Umbilical cord (tissue), 2 donors: ENCODE data around the gene PIPOX. TPM values are rescaled to one million over a fixed set of nuclear protein-coding genes. Genes with fewer than 3 reads are reported as not detected.

Experiments
- DNase-seq: peaks from one replicate; pipeline ENCODE4 v3.0.0-alpha.2; 2015; ENCODE audit warnings: low spot score
- total RNA-seq: library from RNA; depleted of rRNA; stranded (reverse); fragments of >200 nt; gene quantifications from one replicate; pipeline ENCODE4 v1.2.3, GENCODE V29; 2014; ENCODE audit warnings: low replicate concordance; ENCODE audit not compliant: insufficient read depth

The PIPOX gene
- total RNA-seq, 1 donor from 2014 or later, result 0.48 TPM

DNA sequence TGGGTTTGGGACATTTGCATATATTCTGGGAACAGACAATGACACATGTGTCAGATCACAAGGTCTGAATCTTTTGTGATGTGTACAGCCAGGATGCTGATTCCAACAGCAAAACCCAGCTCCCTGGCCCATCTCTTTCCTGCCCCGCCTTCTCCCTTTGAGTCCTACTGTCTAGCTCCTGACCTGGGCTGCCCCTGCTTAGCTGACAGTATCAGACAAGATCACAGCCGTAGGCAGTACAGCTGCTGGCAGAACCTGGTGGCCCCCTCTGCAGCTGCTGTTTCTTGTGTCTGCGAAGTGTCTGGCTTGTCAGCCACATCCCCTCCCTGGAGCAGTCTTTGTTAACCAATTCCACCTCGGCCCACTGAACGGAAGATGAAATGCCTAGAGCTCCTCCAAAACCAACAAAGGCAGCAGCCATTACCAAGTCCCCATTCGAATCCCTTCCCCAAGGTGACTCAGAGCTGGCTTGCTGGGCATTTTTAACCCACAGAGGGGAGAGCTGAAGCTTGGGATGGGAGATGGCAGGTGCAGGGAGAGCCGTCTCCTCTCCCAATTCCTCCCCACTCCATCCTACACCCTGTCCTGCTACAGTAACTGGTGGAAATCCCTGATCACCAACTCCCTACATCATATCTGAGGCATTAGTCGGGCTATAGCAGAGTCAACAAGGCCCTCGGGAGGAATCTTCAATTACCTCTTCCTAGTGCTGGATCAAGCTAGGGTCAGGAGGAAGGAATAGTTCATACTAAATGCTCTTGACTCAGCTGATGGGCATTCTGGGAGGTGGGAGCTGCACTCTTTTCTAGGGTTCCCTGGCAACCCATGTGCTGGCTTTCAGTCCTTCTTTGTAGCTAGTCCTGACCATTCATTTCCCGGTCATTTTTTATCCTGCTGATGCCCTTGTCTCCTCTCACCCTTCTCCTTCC lies 5.8 kb downstream of the PIPOX start:
- peak; percentile 72 for DNase-seq

DNA sequence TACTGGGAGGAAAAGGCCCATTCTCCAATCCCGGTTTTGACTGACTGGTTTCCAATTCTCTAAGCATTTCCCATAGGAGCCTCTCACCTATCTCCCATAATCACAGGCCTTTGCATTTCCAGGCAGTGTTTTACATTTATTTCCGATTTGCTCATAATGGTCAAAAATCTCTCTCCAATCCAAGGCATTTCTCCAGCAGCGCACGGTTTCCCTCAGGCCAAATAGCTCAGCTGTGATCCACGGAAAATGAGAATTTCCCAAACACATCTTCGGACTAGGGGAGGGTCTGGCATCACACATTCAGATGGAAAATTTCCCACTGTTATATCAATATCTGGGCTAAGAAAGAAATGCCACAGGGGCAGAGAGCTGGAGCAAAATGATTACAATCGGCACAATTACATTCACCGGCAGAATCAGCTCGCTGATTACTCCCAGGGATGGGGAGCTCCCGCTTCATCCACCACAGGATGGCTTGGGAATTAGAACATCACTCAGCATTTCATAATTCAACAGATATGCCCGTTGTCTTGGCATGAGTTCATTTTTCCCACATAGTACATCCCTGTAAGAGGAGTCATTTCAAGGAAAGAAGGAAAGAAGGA lies 6.7 kb downstream of the PIPOX start:
- no peak for DNase-seq

DNA sequence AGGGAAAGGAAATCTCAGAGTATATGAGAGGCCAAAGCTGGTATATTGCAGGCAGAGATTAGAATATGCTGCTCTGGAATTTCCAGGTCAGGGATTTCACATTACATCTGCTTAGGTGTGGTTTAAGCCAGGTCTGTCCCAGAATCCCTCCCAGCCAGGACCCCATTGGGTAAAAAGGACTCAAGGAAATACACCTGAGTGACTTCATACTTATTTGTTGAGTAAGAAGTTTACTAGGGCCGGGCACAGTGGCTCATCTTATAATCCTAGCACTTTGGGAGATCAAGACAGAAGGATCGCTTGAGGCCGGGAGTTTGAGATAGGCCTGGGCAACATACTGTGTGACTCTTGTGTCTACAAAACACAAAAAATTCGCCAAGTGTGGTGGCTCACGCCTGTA lies 7.2 kb downstream of the PIPOX start:
- no peak for DNase-seq

DNA sequence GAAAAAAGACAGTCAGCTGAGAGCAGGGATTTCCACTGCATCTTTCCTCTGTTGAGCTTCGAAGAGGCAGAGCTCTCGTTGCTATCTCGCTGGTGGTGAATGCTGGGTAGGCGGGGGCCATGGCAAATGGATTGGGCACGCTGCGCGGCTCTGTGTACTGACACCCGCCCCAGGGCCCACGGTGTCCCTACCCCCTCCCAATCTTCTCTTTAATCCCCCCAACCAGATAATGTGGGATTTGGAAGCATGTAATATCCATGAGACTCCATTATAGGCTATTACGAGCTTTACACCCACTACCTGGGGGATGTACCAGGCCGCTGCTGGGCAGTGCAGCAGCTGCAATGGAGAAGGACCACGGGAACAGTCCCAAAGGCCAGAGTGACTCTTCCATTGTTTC lies 8.3 kb downstream of the PIPOX start:
- no peak for DNase-seq

DNA sequence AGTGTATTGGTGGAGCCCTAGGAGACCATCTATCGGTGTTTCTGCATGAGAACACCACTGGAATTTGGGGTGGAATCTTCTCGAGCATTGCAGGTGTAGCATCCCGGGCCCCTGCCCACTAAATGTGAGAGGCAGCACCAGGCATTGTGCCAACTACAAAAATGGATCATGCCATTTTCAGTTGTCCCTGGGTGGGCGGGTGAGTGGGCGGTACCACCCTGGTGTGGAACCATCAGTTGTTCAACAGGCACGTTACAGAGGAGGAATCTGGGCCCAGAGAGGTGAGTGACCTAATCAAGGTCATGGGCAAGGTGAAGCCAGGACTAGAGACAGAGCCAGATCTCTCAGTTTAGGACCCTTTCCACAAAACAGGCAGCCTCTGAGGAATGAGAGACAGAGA lies 8.8 kb downstream of the PIPOX start:
- DNase-seq, result no peak

DNA sequence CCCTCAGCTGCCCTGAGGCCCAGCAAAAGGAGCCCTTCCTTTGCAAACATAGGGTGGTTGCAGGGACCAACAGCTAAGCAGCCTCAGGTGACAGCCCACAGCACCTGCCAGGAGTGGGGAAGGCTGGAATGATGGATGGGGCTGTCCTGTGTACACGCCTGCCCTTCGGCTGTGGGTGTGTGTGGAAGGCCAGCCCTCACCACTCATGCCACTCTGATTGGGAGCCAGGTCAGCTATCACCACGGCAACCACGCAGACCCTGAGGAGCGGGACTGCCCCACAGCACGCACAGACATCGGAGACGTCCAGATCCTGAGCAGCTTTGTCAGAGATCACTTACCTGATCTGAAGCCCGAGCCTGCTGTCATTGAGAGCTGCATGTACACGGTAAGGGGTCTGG lies 11.9 kb downstream of the PIPOX start:
- no peak for DNase-seq

DNA sequence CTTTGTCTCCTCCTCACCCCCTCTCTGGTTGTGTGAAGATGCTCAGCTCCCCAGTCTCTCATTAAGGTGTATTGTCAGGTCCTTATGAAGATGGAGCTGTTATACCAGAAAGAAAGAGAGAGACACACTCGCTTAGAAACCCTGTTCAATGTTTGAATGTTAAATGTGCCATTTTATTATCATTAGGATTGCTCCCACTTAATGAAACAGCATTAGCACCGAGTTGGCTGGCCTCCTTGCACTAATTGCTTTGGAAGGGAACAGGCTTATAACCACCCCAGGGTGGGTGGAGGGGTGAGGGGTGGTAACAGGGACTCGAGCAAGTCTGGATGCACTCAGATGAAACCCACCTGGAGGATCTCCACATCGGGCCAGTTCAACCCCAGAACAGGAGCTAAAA lies 14.4 kb downstream of the PIPOX start:
- DNase-seq, result no peak

DNA sequence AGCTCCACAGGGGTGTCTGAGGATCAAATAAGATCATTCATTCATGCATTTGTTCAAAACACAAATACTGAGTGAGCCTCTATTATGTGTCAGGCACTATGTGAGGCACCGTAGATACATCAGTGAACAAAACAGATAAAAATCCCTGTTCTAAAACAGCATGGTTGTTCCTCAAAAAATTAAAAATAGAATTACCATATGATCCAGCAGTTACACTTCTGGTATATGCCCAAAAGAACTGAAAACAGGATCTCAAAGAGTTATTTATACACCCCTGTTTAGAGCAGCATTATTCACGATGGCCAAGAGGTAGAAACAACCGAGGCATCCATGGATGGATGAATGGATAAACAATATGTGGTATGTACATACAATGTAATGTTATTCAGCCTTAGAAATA lies 15.4 kb downstream of the PIPOX start:
- DNase-seq, result no peak

DNA sequence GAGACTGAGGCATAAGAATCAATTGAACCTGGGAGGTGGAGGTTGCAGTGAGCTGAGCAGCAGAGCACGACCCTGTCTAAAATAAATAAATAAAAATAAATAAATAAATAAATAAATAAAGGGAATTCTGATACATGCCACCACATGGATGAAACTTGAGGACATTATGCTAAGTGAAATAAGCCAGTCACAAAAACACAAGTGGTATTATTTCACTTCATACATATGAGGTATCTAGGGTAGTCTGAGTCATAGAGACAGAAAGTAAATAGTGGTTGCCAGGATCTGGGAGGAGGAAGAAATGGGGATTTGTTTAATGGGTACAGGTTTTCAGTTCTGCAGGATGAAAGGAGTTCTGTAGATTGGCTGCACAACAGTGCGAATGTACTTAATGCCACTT lies 16.3 kb downstream of the PIPOX start:
- DNase-seq, result peak; percentile 69

DNA sequence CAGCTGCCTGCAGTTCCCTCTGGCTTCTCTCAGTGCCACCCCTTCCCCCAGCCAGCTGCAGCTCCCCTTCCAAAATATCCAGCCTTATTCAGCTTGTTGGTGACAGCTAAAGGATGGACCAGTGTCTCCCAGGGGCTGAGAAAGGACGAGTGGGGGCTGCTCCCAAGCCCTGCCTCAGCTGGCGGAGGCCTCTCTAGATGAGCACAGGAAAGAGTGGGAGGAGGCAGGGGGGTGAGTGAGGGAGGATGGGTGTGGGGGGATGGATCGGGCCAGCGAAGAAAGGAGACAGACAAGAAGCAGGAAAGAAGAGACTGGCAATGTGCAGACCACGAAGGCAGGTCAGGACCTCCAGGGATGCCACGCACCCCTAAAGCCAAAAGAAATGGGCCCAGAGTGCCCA lies 17.5 kb downstream of the PIPOX start:
- DNase-seq, result no peak

DNA sequence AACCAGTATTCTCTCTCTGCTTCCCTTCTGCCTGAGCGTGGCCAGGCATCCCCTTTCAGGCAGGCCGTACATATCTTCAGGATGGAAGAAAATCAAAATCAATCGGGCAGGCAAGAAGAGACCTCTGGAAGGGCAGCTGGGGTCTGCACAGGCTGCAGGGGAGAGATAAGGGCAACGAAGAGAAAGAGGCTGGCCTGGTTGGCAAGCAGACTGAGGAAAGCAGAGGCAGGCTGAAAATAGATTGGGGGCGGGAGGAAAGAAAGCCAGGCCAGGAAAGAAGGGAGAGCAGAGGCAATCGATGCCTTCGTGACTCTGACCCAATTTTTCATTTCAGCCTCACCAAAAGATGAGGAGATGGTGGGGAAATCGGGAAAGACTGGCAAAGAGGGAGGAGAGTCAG lies 18.1 kb downstream of the PIPOX start:
- peak; percentile 53 for DNase-seq

DNA sequence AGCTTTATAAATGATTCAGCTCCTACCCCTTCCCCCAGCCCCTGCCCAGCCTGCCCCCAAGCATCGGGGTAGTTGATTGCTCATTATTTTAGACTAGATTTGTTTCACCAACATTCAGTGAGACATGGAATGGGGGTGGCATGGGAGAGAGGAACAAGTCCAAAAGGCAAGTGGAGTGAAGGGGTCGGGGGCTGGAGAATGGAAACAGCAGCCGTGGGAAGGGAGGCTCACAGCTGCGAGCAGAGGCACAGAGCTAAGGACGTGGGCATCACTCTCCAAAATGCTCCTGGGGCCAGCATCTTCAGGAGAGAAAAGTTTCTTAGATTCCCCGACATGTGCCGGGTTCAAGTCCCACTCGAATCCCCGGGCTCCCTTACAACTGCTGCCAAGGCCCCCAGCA lies 19.3 kb downstream of the PIPOX start:
- no peak for DNase-seq

DNA sequence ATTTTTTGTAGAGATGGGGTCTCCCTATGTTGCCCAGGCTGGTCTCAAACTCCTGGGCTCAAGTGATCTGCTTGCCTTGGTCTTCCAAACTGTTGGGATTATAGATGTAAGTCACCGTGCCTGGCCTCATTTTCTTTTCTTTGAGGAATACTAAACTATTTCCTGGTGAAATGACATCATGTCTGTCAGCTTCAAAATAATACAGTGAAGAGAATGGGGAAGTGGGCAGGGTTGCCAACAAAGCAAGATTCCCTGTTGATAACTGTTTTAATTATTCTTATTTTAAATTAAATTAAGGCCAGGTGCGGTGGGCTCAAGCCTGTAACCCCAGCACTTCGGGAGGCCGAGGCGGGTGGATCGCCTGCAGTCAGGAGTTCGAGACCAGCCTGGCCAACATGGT lies 21.1 kb downstream of the PIPOX start:
- no peak for DNase-seq

DNA sequence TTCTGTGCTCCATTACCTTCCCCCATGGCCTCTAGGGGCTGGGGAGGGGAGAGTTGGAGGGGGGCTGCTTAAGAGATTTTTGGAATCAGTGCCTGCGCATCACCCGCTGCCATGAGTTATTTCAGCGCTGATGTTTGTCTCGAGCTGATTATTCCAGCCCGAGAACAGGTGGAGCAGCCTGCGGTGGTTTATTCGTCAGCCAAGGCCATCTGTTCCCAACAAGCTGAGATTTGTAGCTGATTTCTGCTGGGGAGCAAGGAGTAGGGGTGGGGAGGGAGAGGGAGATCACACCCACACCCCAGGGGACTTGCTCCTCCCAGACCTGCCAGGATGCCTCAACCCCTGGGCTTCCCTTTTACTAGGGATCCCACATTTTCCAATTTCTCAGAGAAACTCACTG lies 23.1 kb downstream of the PIPOX start:
- no peak for DNase-seq

DNA sequence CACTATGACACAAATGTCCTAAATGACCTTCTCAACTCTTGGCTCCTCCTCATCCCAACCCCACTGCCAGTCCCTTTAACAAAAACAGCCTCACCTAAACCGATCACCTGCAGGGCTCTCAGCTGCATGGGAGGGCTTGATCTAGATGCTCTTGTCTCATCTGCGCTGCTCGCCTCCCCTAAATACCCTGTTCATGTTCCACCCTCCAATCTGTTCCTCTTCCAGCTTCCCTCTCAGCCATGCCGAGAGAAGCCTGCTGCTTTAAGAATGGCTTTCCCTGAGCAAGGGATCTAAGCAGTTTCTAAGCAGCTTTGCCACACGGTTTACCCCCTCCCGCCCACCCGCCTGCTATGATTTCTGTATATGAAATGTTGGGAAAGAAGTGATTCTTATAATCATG lies 23.7 kb downstream of the PIPOX start:
- no peak for DNase-seq

DNA sequence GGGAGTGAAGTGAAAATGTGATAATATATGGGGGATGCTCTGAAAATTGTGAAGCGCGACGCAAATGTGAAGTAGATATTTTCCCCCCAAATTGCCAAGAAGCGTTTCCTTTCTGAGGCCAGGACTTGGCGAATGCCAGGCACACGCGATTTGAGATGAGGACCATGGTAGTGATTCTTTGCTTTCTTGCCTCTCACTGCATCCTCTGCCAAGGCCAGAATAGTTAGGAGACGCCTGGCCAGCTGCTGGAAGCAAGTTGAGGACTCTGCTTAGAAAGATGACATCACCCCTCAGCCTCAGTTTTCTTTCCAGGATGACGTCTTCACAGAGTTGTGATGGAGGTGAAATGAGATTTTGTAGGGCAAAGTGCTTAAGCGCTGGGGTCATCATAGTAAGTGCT lies 25.9 kb downstream of the PIPOX start:
- no peak for DNase-seq

DNA sequence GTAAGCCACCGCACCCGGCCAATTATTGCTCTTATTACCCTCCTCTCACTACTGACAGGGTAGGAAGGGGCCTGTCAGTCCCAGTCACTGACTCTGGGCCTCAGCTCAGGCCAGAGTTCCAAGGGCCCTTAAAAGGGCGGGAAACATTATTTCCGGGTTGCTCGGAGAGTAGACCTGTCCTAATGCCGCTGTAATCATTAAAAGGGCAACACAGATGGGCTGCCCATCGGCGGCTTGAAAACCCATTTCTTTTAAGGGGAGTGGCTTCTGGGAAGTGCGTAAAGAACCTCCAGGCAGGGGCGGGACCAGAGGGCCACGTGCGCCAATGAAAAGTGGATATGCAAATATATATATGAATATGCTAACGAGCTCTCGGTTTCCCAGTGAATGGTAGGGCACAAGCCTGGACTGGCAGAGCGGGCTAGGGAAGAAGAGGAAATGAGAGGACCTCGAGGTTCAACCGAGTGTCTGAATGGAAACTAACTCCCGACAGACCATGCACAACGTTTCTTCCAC lies 26.6 kb downstream of the PIPOX start:
- DNase-seq, result peak; percentile 49

DNA sequence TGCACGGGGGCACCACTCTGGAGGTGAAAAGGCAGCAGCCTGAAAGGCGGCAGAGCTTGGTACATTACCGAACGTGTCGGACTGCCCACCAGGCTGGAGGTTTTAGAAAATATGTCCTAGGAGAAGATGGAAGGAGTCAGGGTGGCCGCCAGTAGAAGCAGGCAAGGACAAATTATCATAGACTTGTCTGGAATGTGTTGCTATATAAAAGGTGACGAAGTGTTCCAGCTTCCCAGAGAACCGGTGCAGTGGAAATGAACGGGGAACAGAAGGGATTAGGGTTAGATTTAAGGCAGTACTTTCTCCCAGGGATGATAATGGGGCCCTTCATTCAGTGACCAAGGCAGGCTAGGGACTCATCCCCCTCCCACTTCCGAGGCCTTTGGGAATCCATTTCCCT lies 27.4 kb downstream of the PIPOX start:
- DNase-seq, result no peak

DNA sequence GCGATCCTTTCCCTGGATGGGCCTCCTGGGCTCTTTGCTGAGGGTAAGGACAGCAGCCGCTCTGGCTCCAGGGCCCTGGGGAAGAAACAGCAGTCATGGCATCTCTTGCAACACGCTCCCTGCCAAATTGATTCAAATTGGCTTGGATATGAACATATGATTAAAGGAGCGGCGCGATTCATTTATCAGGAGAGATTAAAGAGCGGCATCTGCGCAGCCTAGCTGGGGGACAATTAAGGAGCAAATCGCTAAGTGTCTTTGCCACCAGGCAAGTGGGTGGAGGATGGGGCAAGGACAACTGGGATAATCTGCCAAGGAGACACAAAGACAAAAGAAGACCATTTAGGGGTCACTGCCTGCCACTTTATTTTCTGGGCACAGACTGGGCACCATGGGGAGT lies 27.8 kb downstream of the PIPOX start:
- DNase-seq, result no peak

DNA sequence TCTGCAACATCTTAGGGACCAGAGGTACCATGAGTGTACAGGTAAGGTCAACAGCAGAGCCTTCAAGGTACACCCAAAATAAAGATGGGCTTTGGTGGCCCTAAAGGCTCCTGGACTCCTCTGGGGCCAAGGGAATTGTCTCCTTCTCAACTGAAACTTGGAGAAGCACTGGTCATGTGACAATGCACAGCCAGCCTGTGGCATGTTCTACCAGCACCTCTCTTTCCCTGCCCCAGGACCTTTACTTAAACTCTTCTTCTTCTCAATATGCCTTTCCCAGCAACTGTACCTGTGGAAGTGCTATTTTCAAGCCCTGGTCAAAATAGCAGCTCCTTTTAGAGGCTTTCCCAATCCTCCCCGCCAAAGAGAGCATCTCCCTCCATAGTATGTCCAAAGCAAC lies 28.4 kb downstream of the PIPOX start:
- no peak for DNase-seq

DNA sequence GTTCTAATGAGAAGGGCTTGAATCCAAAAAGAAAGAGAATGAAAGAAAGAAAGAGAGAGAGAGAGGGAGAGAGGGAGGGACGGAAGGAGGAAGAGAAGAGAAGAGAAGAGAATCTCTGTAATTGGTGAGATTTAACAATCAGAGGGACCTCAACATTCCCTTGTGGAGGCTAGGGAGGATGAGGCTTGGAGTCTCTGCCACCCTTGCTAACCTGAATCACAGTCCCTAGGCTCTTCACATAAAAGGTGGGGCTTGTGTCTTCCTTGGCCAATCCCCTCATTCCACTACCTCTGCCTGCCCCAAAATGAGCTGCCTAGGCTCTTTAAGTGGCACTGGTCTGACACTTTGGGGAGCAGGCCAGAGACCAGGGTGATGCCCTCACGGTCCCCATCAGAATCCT lies 30.1 kb downstream of the PIPOX start:
- DNase-seq, result no peak

DNA sequence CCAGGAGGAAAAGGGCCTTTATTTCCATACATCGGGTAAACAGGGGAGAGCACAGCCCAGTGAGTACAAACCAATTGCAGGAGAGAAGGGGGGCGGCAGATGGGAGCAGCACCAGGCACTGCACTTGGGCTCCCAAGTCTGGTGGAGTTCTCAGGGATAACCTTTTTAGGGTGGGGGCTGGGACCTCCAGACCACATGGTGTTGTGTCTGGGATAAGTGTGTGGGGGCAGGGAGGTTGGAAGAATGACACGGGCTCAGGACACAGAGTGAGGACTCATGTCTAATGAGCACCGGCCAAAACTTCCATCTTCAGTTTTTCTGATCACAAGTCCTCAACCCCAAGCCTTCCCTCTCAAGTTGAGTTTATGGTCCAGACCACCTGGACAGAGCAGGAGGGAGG lies 30.6 kb downstream of the PIPOX start:
- no peak for DNase-seq

DNA sequence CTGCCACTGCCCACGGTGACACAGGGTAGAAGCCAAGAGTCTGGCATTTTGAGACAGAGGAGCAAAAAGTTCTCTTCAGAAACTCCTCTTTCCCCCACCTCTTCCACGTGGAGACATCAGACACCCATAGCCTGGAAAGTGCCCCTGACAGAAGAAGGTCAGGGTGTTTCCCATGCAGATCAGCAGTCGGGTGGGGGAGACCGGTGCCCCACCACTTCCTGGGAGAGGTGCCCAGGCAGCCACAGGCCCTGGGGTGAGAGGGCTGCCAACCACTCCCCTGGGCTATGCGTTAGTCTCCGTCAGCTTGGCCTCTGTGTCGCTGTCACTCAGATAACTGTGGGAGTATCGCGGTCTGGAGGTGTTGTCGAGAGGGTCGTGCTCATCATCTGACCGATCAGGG lies 31.5 kb downstream of the PIPOX start:
- no peak for DNase-seq
